GM12874 (cell line): Measurements from ENCODE around the gene AOC3.

Experiments used
- TF ChIP-seq, protein P1 (sequence below): IDR thresholded peaks from 2 replicates; pipeline ENCODE4 v1.5.1; 2011; ENCODE audit warnings: low read depth, mild to moderate bottlenecking, control low read depth, low read length, moderate library complexity; ENCODE audit not compliant: insufficient read depth

Gene AOC3

GRCh38 chr17:42906772-42907446 is 55.9 kb downstream of the AOC3 start:
- TF ChIP-seq, protein P1, sequence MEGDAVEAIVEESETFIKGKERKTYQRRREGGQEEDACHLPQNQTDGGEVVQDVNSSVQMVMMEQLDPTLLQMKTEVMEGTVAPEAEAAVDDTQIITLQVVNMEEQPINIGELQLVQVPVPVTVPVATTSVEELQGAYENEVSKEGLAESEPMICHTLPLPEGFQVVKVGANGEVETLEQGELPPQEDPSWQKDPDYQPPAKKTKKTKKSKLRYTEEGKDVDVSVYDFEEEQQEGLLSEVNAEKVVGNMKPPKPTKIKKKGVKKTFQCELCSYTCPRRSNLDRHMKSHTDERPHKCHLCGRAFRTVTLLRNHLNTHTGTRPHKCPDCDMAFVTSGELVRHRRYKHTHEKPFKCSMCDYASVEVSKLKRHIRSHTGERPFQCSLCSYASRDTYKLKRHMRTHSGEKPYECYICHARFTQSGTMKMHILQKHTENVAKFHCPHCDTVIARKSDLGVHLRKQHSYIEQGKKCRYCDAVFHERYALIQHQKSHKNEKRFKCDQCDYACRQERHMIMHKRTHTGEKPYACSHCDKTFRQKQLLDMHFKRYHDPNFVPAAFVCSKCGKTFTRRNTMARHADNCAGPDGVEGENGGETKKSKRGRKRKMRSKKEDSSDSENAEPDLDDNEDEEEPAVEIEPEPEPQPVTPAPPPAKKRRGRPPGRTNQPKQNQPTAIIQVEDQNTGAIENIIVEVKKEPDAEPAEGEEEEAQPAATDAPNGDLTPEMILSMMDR = no peak
